OCI-LY7 (cell line): ENCODE measurements around the gene ARHGEF17.

Experiments
- EZH2phosphoT487 ChIP-seq: fragments of 200-600 bp; sonication (generic); IDR thresholded peaks from 2 replicates; pipeline ENCODE4 v1.6.1; 2018; ENCODE audit warnings: low read depth, borderline replicate concordance, mild to moderate bottlenecking, mixed run types, antibody characterized with exemption, low read length, moderate library complexity, mixed read lengths
- TF ChIP-seq, protein P1 (sequence below): fragments of 200-600 bp; sonication (generic); conservative IDR thresholded peaks from 2 replicates; pipeline ENCODE4 v1.5.1; 2014; ENCODE audit warnings: mild to moderate bottlenecking, antibody characterized with exemption, low read length, moderate library complexity, mixed read lengths

DNA sequence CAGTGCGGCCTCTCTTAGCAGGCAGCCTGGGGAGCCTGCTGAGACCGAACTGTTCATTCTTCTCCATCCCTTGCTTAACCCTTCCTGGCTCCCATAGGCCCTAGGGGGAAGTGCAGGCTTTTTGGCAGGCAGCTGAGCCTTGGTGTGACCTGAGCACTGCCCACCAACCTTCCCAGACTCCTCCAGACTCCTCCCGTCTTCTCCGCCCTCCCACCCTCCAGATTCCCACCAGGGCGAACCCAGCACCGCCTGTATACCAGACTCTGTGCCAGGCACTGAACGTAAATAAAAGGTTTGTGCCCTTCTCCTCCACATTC, 76.0 kb downstream of the ARHGEF17 start:
- TF ChIP-seq, protein P1, sequence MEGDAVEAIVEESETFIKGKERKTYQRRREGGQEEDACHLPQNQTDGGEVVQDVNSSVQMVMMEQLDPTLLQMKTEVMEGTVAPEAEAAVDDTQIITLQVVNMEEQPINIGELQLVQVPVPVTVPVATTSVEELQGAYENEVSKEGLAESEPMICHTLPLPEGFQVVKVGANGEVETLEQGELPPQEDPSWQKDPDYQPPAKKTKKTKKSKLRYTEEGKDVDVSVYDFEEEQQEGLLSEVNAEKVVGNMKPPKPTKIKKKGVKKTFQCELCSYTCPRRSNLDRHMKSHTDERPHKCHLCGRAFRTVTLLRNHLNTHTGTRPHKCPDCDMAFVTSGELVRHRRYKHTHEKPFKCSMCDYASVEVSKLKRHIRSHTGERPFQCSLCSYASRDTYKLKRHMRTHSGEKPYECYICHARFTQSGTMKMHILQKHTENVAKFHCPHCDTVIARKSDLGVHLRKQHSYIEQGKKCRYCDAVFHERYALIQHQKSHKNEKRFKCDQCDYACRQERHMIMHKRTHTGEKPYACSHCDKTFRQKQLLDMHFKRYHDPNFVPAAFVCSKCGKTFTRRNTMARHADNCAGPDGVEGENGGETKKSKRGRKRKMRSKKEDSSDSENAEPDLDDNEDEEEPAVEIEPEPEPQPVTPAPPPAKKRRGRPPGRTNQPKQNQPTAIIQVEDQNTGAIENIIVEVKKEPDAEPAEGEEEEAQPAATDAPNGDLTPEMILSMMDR: no peak
- TF ChIP-seq EZH2phosphoT487: no peak
